Measurements from ENCODE around the gene LRRC41.
"Not testable (repeated sequence)": the region's sequence is repeated elsewhere in the genome, so short reads cannot be mapped to it uniquely, and the experiment has no call there.

LRRC41 gene

GRCh38 chr1:46322191-46322590 is 18.8 kb upstream of the LRRC41 start:
- not testable (repeated sequence) for H3K27ac ChIP-seq (ENCODE audit: low read depth, low read length); H3K4me3 ChIP-seq (ENCODE audit: insufficient read depth, low read length, poor library complexity, severe bottlenecking); H3K9me3 ChIP-seq (ENCODE audit: insufficient read depth, low read length); H3K27me3 ChIP-seq (ENCODE audit: low read length); H3K4me2 ChIP-seq (ENCODE audit: low read depth, low read length, poor library complexity, severe bottlenecking); H3K36me3 ChIP-seq (ENCODE audit: low read length); H3K79me2 ChIP-seq (ENCODE audit: insufficient read depth, low read length); H3K9me2 ChIP-seq (replicated peaks; ENCODE audit: insufficient read depth, low read length); H3K9ac ChIP-seq (ENCODE audit: low read length); H4K20me1 ChIP-seq (ENCODE audit: low read depth, low read length); H2AFZ ChIP-seq (ENCODE audit: low read depth, low read length, severe bottlenecking)
- peaks cover 34% of the 10 kb centered on the region; the same call in 1 of the 2 replicates for H3F3A ChIP-seq (ENCODE audit: insufficient read depth)

GRCh38 chr1:46319960-46320914 is 16.8 kb upstream of the LRRC41 start:
- Histone ChIP-seq H3F3A (ENCODE audit: insufficient read depth) (peaks cover 29% of the 10 kb centered on the region), H3K36me3 (ENCODE audit: low read length) (peaks cover 16% of the 10 kb centered on the region)
- H3K79me2 ChIP-seq (ENCODE audit: insufficient read depth, low read length); H3K27ac ChIP-seq (ENCODE audit: low read depth, low read length); H3K9ac ChIP-seq (ENCODE audit: low read length); H2AFZ ChIP-seq (ENCODE audit: low read depth, low read length, severe bottlenecking); H4K20me1 ChIP-seq (ENCODE audit: low read depth, low read length); H3K9me3 ChIP-seq (ENCODE audit: insufficient read depth, low read length); H3K4me2 ChIP-seq (ENCODE audit: low read depth, low read length, poor library complexity, severe bottlenecking); H3K27me3 ChIP-seq (ENCODE audit: low read length); H3K9me2 ChIP-seq (replicated peaks; ENCODE audit: insufficient read depth, low read length); H3K4me3 ChIP-seq (ENCODE audit: insufficient read depth, low read length, poor library complexity, severe bottlenecking): not testable (repeated sequence)

GRCh38 chr1:46319301-46319700 is 15.9 kb upstream of the LRRC41 start:
- not testable (repeated sequence) for H3K27me3 ChIP-seq (ENCODE audit: low read length); H3K4me2 ChIP-seq (ENCODE audit: low read depth, low read length, poor library complexity, severe bottlenecking); H3K27ac ChIP-seq (ENCODE audit: low read depth, low read length); H2AFZ ChIP-seq (ENCODE audit: low read depth, low read length, severe bottlenecking); H3K9ac ChIP-seq (ENCODE audit: low read length); H3K79me2 ChIP-seq (ENCODE audit: insufficient read depth, low read length); H3K9me2 ChIP-seq (replicated peaks; ENCODE audit: insufficient read depth, low read length); H3K9me3 ChIP-seq (ENCODE audit: insufficient read depth, low read length); H4K20me1 ChIP-seq (ENCODE audit: low read depth, low read length); H3K4me3 ChIP-seq (ENCODE audit: insufficient read depth, low read length, poor library complexity, severe bottlenecking)
- Histone ChIP-seq H3K36me3 (ENCODE audit: low read length) (peaks cover 21% of the 10 kb centered on the region), H3F3A (ENCODE audit: insufficient read depth) (peaks cover 32% of the 10 kb centered on the region)

GRCh38 chr1:46317323-46317722 is 13.9 kb upstream of the LRRC41 start:
- H3K4me3 ChIP-seq (ENCODE audit: insufficient read depth, low read length, poor library complexity, severe bottlenecking): no peak overlapping the region

More at GRCh38 chr1:46317323-46317722, 13.9 kb upstream of the LRRC41 start:
- Histone ChIP-seq H3K9me2 (replicated peaks; ENCODE audit: insufficient read depth, low read length) (no peaks in the 10 kb centered on the region), H3K9me3 (ENCODE audit: insufficient read depth, low read length) (no peaks in the 10 kb centered on the region), H3K79me2 (ENCODE audit: insufficient read depth, low read length) (no peaks in the 10 kb centered on the region), H3K36me3 (ENCODE audit: low read length) (peaks cover 33% of the 10 kb centered on the region), H3K27me3 (ENCODE audit: low read length) (no peaks in the 10 kb centered on the region), H3K27ac (ENCODE audit: low read depth, low read length) (no peak overlapping the region), H3K9ac (ENCODE audit: low read length) (no peak overlapping the region), H4K20me1 (ENCODE audit: low read depth, low read length) (no peaks in the 10 kb centered on the region; the same call in 1 of the 2 replicates), H3K4me2 (ENCODE audit: low read depth, low read length, poor library complexity, severe bottlenecking) (no peak overlapping the region), H3F3A (ENCODE audit: insufficient read depth) (peaks cover 31% of the 10 kb centered on the region), H2AFZ (ENCODE audit: low read depth, low read length, severe bottlenecking) (no peak overlapping the region)
- TF ChIP-seq EZH2phosphoT487 (conservative IDR thresholded peaks at IDR 0.05; ENCODE audit: low read length): no peak
- TF ChIP-seq CTCF (IDR thresholded peaks at IDR 0.05; ENCODE audit: insufficient read depth, low read length, poor library complexity, severe bottlenecking): no peak
